ENCODE results near the gene WIPI1. TPM values are rescaled to one million over a fixed set of nuclear protein-coding genes. Genes with fewer than 3 reads are reported as not detected.

The WIPI1 gene
- total RNA-seq, 3 donors from 2014 or later (not counting 1 experiment from before 2014, with no cell fraction given), result 29.0 to 41.4 (median 32.0) TPM

GRCh38 chr17:68390888-68391545 is 66.3 kb downstream of the WIPI1 start:
- Mint-ChIP-seq H3K27me3 (ENCODE audit: low read depth in 2 of 2) (no peaks in the 10 kb centered on the region), H3K4me1 (peaks cover 14 to 19% of the 10 kb centered on the region in 2 donors)
- 93% methylated on average over 11 of the region's 11 CpGs for WGBS (ENCODE audit: insufficient coverage)

GRCh38 chr17:68389041-68389440 is 68.3 kb downstream of the WIPI1 start:
- Mint-ChIP-seq H3K9me3 (no peaks in the 10 kb centered on the region), H3K27ac (peak overlapping the region in 1 of 2 donors; percentile 35), H3K36me3 (no peaks in the 10 kb centered on the region), H3K4me3 (no peak overlapping the region), H3K27me3 (ENCODE audit: low read depth in 2 of 2) (no peaks in the 10 kb centered on the region), H3K4me1 (peaks cover 25 to 32% of the 10 kb centered on the region in 2 donors)
- Histone ChIP-seq H3K4me1 (ENCODE audit: control insufficient read depth, insufficient read depth, low read length) (peaks cover 7% of the 10 kb centered on the region), H3K36me3 (ENCODE audit: control insufficient read depth, insufficient read depth, low read length) (no peaks in the 10 kb centered on the region), H3K27ac (ENCODE audit: low read length) (no peak overlapping the region), H3K27me3 (ENCODE audit: control insufficient read depth, insufficient read depth, low read length) (no peaks in the 10 kb centered on the region), H3K4me3 (ENCODE audit: low read length) (no peak overlapping the region), H3K9me3 (ENCODE audit: control insufficient read depth, insufficient read depth, low read length) (no peaks in the 10 kb centered on the region)
- DNase-seq (no peak), ATAC-seq (no peak)
- WGBS (ENCODE audit: insufficient coverage), result 58% methylated on average over 5 of the region's 7 CpGs
- TF ChIP-seq CTCF (IDR thresholded peaks at IDR 0.05), result no peak
- intact Hi-C loops (cut with micrococcal nuclease), result no loop called here

More at GRCh38 chr17:68390888-68391545, 66.3 kb downstream of the WIPI1 start:
- Histone ChIP-seq H3K4me3 (ENCODE audit: low read length) (no peak overlapping the region), H3K4me1 (ENCODE audit: control insufficient read depth, insufficient read depth, low read length) (no peaks in the 10 kb centered on the region), H3K27ac (ENCODE audit: low read length) (no peak overlapping the region), H3K9me3 (ENCODE audit: control insufficient read depth, insufficient read depth, low read length) (peaks cover 8% of the 10 kb centered on the region), H3K27me3 (ENCODE audit: control insufficient read depth, insufficient read depth, low read length) (no peaks in the 10 kb centered on the region), H3K36me3 (ENCODE audit: control insufficient read depth, insufficient read depth, low read length) (no peaks in the 10 kb centered on the region)
- peaks cover 0 to 3% of the 10 kb centered on the region in 2 donors for H3K9me3 Mint-ChIP-seq
- intact Hi-C loops (cut with micrococcal nuclease), result no loop called here
- H3K27ac Mint-ChIP-seq, result no peak overlapping the region
- H3K4me3 Mint-ChIP-seq, result no peak overlapping the region
- H3K36me3 Mint-ChIP-seq, result no peaks in the 10 kb centered on the region
- DNase-seq, result no peak
- no peak for TF ChIP-seq CTCF (IDR thresholded peaks at IDR 0.05)
- ATAC-seq, result no peak

- Mint-ChIP-seq H3K36me3 (no peaks in the 10 kb centered on the region), H3K4me1 (peaks cover 34 to 43% of the 10 kb centered on the region in 2 donors), H3K27ac (no peak overlapping the region), H3K27me3 (ENCODE audit: low read depth in 2 of 2) (no peaks in the 10 kb centered on the region), H3K9me3 (no peaks in the 10 kb centered on the region), H3K4me3 (no peak overlapping the region)
- H3K4me1 ChIP-seq (ENCODE audit: control insufficient read depth, insufficient read depth, low read length), result peaks cover 17% of the 10 kb centered on the region
- intact Hi-C loops (cut with micrococcal nuclease), result no loop called here
- H3K4me3 ChIP-seq (ENCODE audit: low read length), result no peak overlapping the region
- H3K27me3 ChIP-seq (ENCODE audit: control insufficient read depth, insufficient read depth, low read length), result no peaks in the 10 kb centered on the region
- no peak for DNase-seq
- H3K36me3 ChIP-seq (ENCODE audit: control insufficient read depth, insufficient read depth, low read length), result no peaks in the 10 kb centered on the region
- TF ChIP-seq CTCF (IDR thresholded peaks at IDR 0.05), result no peak
- H3K27ac ChIP-seq (ENCODE audit: low read length), result no peak overlapping the region
- ATAC-seq, result no peak
- WGBS (ENCODE audit: insufficient coverage), result 96% methylated on average over 5 of the region's 6 CpGs
- no peaks in the 10 kb centered on the region for H3K9me3 ChIP-seq (ENCODE audit: control insufficient read depth, insufficient read depth, low read length)
Observed at GRCh38 chr17:68387435-68388218, 69.7 kb downstream of the WIPI1 start.
